HCT116 (cell line): ENCODE data around the gene DPF1. TPM values are rescaled to one million over a fixed set of nuclear protein-coding genes. Genes with fewer than 3 reads are reported as not detected.
A peak's percentile ranks its signal among the peaks of the same experiment; 100 is the strongest.

Source experiments
- ATAC-seq: fragments of 200-7000 bp; cut with Tn5 transposase; 2 replicates; pipeline ENCODE4 v1.9.1; 2020; ENCODE audit warnings: mild to moderate bottlenecking, moderate library complexity
- BruUV-seq: library from RNA; stranded (reverse); fragments of 400-500 nt; replicated peaks from 2 replicates; lab custom pipeline; 2021; lab: Mats Ljungman, UMichigan
- CTCF ChIA-PET: fragments of 300-600 bp; sonication (Branson Sonifier 250); formaldehyde crosslinking; loops from one replicate; lab custom pipeline; 2021; ENCODE audit warnings: antibody characterized with exemption; lab: Charles Lee
- POLR2A ChIA-PET: fragments of 300-600, 350-600 bp; sonication (Branson Sonifier 250); formaldehyde crosslinking; loops from one replicate; lab custom pipeline; 2021; ENCODE audit warnings: antibody characterized with exemption; lab: Charles Lee
- RAD21 ChIA-PET, 2 experiments: fragments of 300-600 bp; sonication (Branson Sonifier 250); formaldehyde crosslinking; loops; one replicate each; lab custom pipeline; 2023; ENCODE audit warnings: low total read pairs in 2 of 2; ENCODE audit not compliant: uncharacterized antibody in 2 of 2, unreplicated experiment in 2 of 2, low non-redundant PET in 1 of 2; lab: Charles Lee
- DNase-seq: peaks from one replicate; pipeline ENCODE4 v3.0.0-alpha.2; 2010; ENCODE audit warnings: low read depth, low spot score
- H2AFZ ChIP-seq: fragments of 200-600 bp; shearing (Covaris generic), sonication (generic); 2 replicates; pipeline ENCODE4 v1.6.1; 2017; ENCODE audit warnings: low read depth, mixed run types, mixed read lengths, antibody characterized with exemption, low read length; ENCODE audit not compliant: poor library complexity, severe bottlenecking
- H3K27ac ChIP-seq: 2 replicates; pipeline ENCODE4 v1.5.1; 2012; ENCODE audit warnings: low read depth, low read length
- H3K27me3 ChIP-seq: fragments of 200-600 bp; sonication (generic); 2 replicates; pipeline ENCODE4 v1.6.1; 2016; ENCODE audit warnings: mixed run types, low read length, mixed read lengths; ENCODE audit not compliant: insufficient read depth
- H3K36me3 ChIP-seq, 2 experiments: fragments of 200-500 bp in 1 of 2; fragments of 200-600 bp in 1 of 2; sonication (Bioruptor generic) in 1 of 2; sonication (generic) in 1 of 2; 2 replicates each; pipeline versions ENCODE4 v1.5.1 to v1.6.1; 2014 to 2016; ENCODE audit warnings: low read length in 2 of 2, inconsistent platforms in 1 of 2, mixed read lengths in 1 of 2, mixed run types in 1 of 2; ENCODE audit not compliant: insufficient read depth in 2 of 2, control insufficient read depth in 1 of 2
- H3K4me1 ChIP-seq, 2 experiments: fragments of 200-600 bp in 1 of 2; sonication (generic) in 1 of 2; 2 replicates each; pipeline versions ENCODE4 v1.5.1 to v1.6.1; 2012 to 2017; ENCODE audit warnings: low read length in 2 of 2, inconsistent platforms in 1 of 2, mild to moderate bottlenecking in 1 of 2, mixed read lengths in 1 of 2, mixed run types in 1 of 2, moderate library complexity in 1 of 2; ENCODE audit not compliant: insufficient read depth in 2 of 2, control insufficient read depth in 1 of 2
- H3K4me2 ChIP-seq: fragments of 200-600 bp; sonication (generic); 2 replicates; pipeline ENCODE4 v1.6.1; 2017; ENCODE audit warnings: mixed run types, low read length, mixed read lengths
- H3K4me3 ChIP-seq, 2 experiments: fragments of 200-600 bp in 1 of 2; sonication (generic) in 1 of 2; replicated peaks in 1 of 2; 2 replicates each; pipeline ENCODE4 v1.5.1; 2011 to 2016; ENCODE audit warnings: low read length in 2 of 2, control low read depth in 1 of 2, low read depth in 1 of 2, mild to moderate bottlenecking in 1 of 2, mixed read lengths in 1 of 2, mixed run types in 1 of 2
- H3K79me2 ChIP-seq: fragments of 200-600 bp; sonication (generic); 2 replicates; pipeline ENCODE4 v1.6.1; 2017; ENCODE audit warnings: mild to moderate bottlenecking, mixed run types, low read length, moderate library complexity, mixed read lengths; ENCODE audit not compliant: insufficient read depth
- H3K9ac ChIP-seq: fragments of 200-600 bp; sonication (generic); 2 replicates; pipeline ENCODE4 v1.6.1; 2016; ENCODE audit warnings: low read length, mixed read lengths
- H3K9me2 ChIP-seq: fragments of 200-600 bp; sonication (generic), shearing (Covaris generic); 2 replicates; pipeline ENCODE4 v1.6.1; 2017; ENCODE audit warnings: mixed run types, mild to moderate bottlenecking, moderate library complexity; ENCODE audit not compliant: insufficient read depth
- H3K9me3 ChIP-seq, 2 experiments: fragments of 200-500 bp in 1 of 2; fragments of 200-600 bp in 1 of 2; sonication (Bioruptor generic) in 1 of 2; sonication (generic) in 1 of 2; 2 replicates each; pipeline ENCODE4 v1.6.1; 2014 to 2017; ENCODE audit warnings: low read length in 2 of 2, mixed read lengths in 2 of 2, inconsistent platforms in 1 of 2, low read depth in 1 of 2, mild to moderate bottlenecking in 1 of 2, mixed run types in 1 of 2, moderate library complexity in 1 of 2; ENCODE audit not compliant: control insufficient read depth in 1 of 2, insufficient read depth in 1 of 2
- H4K20me1 ChIP-seq: fragments of 200-600 bp; sonication (generic), shearing (Covaris generic); 2 replicates; pipeline ENCODE4 v1.6.1; 2017; ENCODE audit warnings: mixed run types, mild to moderate bottlenecking, moderate library complexity; ENCODE audit not compliant: insufficient read depth
- ATF3 ChIP-seq: IDR thresholded peaks from 2 replicates; pipeline ENCODE4 v1.6.1; 2012
- CBX3 ChIP-seq: IDR thresholded peaks from 2 replicates; pipeline ENCODE4 v1.6.1; 2012; ENCODE audit warnings: low read depth
- EGR1 ChIP-seq: IDR thresholded peaks from 2 replicates; pipeline ENCODE4 v1.6.1; 2012; ENCODE audit warnings: low read depth
- ELF1 ChIP-seq: IDR thresholded peaks from 2 replicates; pipeline ENCODE4 v1.6.1; 2012; ENCODE audit warnings: low read depth, borderline replicate concordance
- EZH2 ChIP-seq: fragments of 200-600 bp; sonication (generic); IDR thresholded peaks from 2 replicates; pipeline ENCODE4 v1.6.1; 2017; ENCODE audit warnings: antibody characterized with exemption, mixed run types
- FOSL1 ChIP-seq: IDR thresholded peaks from 2 replicates; pipeline ENCODE4 v1.6.1; 2012; ENCODE audit warnings: low read depth
- JUND ChIP-seq: IDR thresholded peaks from 2 replicates; pipeline ENCODE4 v1.6.1; 2012
- MAX ChIP-seq: IDR thresholded peaks from 2 replicates; pipeline ENCODE4 v1.6.1; 2012
- POLR2AphosphoS5 ChIP-seq: IDR thresholded peaks from 2 replicates; pipeline ENCODE4 v1.6.1; 2011; ENCODE audit warnings: mild to moderate bottlenecking, low read depth, low read length, moderate library complexity
- RAD21 ChIP-seq: IDR thresholded peaks from 2 replicates; pipeline ENCODE4 v1.6.1; 2012; ENCODE audit warnings: low read depth, mild to moderate bottlenecking
- REST ChIP-seq: IDR thresholded peaks from 2 replicates; pipeline ENCODE4 v1.6.1; 2012; ENCODE audit warnings: low read depth
- SIN3A ChIP-seq: IDR thresholded peaks from 2 replicates; pipeline ENCODE4 v1.6.1; 2012; ENCODE audit warnings: low read depth
- SP1 ChIP-seq: IDR thresholded peaks from 2 replicates; pipeline ENCODE4 v1.6.1; 2012; ENCODE audit warnings: low read depth
- TCF7L2 ChIP-seq: IDR thresholded peaks from 2 replicates; pipeline ENCODE4 v1.7.0; 2011; ENCODE audit warnings: borderline replicate concordance, inconsistent platforms; ENCODE audit not compliant: insufficient read depth, insufficient read length; ENCODE audit errors: extremely low read depth
- YY1 ChIP-seq: IDR thresholded peaks from 2 replicates; pipeline ENCODE4 v1.6.1; 2011; ENCODE audit warnings: low read length, low read depth, moderate library complexity, mild to moderate bottlenecking; ENCODE audit not compliant: insufficient replicate concordance; ENCODE audit errors: extremely low read depth
- ZBTB33 ChIP-seq: IDR thresholded peaks from 2 replicates; pipeline ENCODE4 v1.6.1; 2011; ENCODE audit warnings: mild to moderate bottlenecking, low read length, moderate library complexity; ENCODE audit not compliant: insufficient replicate concordance; ENCODE audit errors: extremely low read depth
- ZFX ChIP-seq: fragments of 450-650 bp; IDR thresholded peaks from 2 replicates; pipeline ENCODE4 v1.6.1; 2017
- intact Hi-C: fragments of 100-400 bp; cut with micrococcal nuclease; formaldehyde crosslinking; loops from 2 replicates; pipeline ENCODE4 v1.10.0; 2022
- total RNA-seq: library from RNA; stranded (reverse); gene quantifications from one replicate; pipeline ENCODE4 v1.2.1, GENCODE V29; 2021; ENCODE audit not compliant: unreplicated experiment

Gene DPF1
- total RNA-seq, 1 experiment from 2014 or later, result 9.7 TPM

GRCh38 chr19:38270587-38271167, 46.7 kb upstream of the DPF1 start:
- H3K4me3 ChIP-seq, result no peak overlapping the region
- H3K27ac ChIP-seq, result peak overlapping the region; percentile 31
- no peak overlapping the region for H2AFZ ChIP-seq
- no peaks in the 10 kb centered on the region; the same call in 1 of the 2 replicates for H4K20me1 ChIP-seq
- peaks cover 0 to 9% of the 10 kb centered on the region in 2 experiments; a peak in 2 of 4 replicates for H3K36me3 ChIP-seq
- H3K9me3 ChIP-seq, result no peaks in the 10 kb centered on the region
- ChIA-PET CTCF (interaction anchor here (1.6 kb wide), 1 partner anchor 128 kb away, joined by 3 read pairs; no protein-coding TSS in a partner anchor), RAD21 (no interaction called here), POLR2A (no interaction called here)
- H3K79me2 ChIP-seq, result peaks cover 100% of the 10 kb centered on the region
- peak overlapping the region; percentile 7 for H3K4me2 ChIP-seq
- H3K9me2 ChIP-seq, result no peaks in the 10 kb centered on the region
- TF ChIP-seq TCF7L2 (no peak), ZBTB33 (no peak), RAD21 (no peak), YY1 (no peak), CBX3 (no peak), ELF1 (no peak), REST (no peak), EGR1 (no peak), POLR2AphosphoS5 (no peak), ATF3 (no peak), SIN3A (no peak), SP1 (no peak), FOSL1 (no peak), EZH2 (no peak), JUND (no peak), ZFX (no peak), MAX (no peak)
- ATAC-seq, result no peak
- intact Hi-C loops, result no loop called here
- peaks cover 50 to 66% of the 10 kb centered on the region in 2 experiments for H3K4me1 ChIP-seq
- no TSS peak for BruUV-seq
- no peaks in the 10 kb centered on the region for H3K27me3 ChIP-seq
- no peak for DNase-seq
- peak overlapping the region; percentile 13; the same call in 1 of the 2 replicates for H3K9ac ChIP-seq
